Hepatocyte (in vitro differentiated cells): ENCODE results near the gene OVOL2.

Source experiments
- EZH2 ChIP-seq: fragments of 200-600 bp; sonication (generic); IDR thresholded peaks from 2 replicates; pipeline ENCODE4 v1.6.1; 2016; ENCODE audit warnings: antibody characterized with exemption, mild to moderate bottlenecking, borderline replicate concordance
- EZH2phosphoT487 ChIP-seq: fragments of 200-600 bp; sonication (generic); IDR thresholded peaks from one replicate; pipeline ENCODE4 v1.6.1; 2018; ENCODE audit warnings: antibody characterized with exemption, mild to moderate bottlenecking, low read depth, moderate library complexity; ENCODE audit not compliant: unreplicated experiment, severe bottlenecking
- TF ChIP-seq, protein P1 (sequence below): fragments of 200-600 bp; sonication (generic); IDR thresholded peaks from 2 replicates; pipeline ENCODE4 v1.5.1; 2016; ENCODE audit warnings: antibody characterized with exemption, mild to moderate bottlenecking; ENCODE audit not compliant: poor library complexity

DNA sequence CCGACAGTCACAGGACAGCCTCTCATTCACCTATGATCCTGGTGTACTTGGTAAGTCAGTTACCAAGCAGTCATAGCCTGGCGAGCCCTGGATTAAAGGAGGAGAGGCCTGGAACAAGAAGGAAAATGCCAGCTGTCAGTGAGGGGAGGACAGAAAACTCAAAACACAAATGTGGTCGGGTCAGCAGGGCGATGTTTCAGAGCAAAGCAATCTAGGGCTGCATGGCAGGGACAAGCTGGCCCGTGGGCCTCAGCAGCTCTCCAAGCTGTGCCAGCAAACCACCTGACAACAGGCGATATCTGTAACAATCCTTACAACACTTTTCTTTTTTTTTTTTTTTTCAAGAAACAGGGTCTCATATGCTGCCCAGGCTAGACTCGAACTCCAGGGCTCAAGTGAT lies 48.6 kb downstream of the OVOL2 start:
- TF ChIP-seq, protein P1, sequence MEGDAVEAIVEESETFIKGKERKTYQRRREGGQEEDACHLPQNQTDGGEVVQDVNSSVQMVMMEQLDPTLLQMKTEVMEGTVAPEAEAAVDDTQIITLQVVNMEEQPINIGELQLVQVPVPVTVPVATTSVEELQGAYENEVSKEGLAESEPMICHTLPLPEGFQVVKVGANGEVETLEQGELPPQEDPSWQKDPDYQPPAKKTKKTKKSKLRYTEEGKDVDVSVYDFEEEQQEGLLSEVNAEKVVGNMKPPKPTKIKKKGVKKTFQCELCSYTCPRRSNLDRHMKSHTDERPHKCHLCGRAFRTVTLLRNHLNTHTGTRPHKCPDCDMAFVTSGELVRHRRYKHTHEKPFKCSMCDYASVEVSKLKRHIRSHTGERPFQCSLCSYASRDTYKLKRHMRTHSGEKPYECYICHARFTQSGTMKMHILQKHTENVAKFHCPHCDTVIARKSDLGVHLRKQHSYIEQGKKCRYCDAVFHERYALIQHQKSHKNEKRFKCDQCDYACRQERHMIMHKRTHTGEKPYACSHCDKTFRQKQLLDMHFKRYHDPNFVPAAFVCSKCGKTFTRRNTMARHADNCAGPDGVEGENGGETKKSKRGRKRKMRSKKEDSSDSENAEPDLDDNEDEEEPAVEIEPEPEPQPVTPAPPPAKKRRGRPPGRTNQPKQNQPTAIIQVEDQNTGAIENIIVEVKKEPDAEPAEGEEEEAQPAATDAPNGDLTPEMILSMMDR, result no peak
- TF ChIP-seq EZH2, result no peak
- TF ChIP-seq EZH2phosphoT487, result no peak
